ENCODE measurements around the gene MCOLN1. TPM values are rescaled to one million over a fixed set of nuclear protein-coding genes. Genes with fewer than 3 reads are reported as not detected.
A peak's percentile ranks its signal among the peaks of the same experiment; 100 is the strongest.

Gene MCOLN1
- total RNA-seq, 2 donors from 2014 or later = 10.6 to 11.9 TPM

DNA sequence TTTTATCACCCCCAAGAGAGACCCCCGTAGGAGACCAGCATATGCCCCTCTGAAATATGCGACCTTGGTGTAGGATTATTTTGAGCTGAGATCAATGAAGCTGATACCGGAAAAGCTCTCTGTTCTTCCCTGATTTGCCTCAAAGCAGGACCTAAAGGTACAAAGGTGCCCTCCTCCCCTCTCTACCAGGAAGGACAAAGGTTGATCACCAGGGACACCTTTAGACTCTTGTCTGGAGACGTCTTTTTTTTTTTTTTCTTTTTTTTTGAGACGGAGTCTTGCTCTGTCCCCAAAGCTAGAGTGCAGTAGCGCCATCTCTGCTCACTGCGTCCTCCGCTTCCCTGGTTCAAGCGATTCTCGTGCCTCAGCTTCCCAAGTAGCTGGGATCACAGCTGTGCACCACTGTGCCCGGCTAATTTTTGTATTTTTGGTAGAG, 32.8 kb upstream of the MCOLN1 start:
- Histone ChIP-seq H3K36me3 (replicated peaks in 1 of 2; ENCODE audit: insufficient read depth in 1 of 2, low read depth in 2 of 2) (no peaks in the 10 kb centered on the region), H3K27me3 (no peaks in the 10 kb centered on the region), H3K4me3 (no peak overlapping the region), H3K4me1 (peaks cover 22% of the 10 kb centered on the region), H3K9me3 (no peaks in the 10 kb centered on the region), H3K27ac (peak overlapping the region; percentile 25 to 88 (median 77))
- 56 to 65% methylated on average over 10 to 11 of the region's 11 CpGs for WGBS, 2 donors
- intact Hi-C loops (cut with DNase I) = no loop called here
- no peak for DNase-seq
- no peak for ATAC-seq
- TF ChIP-seq POLR2A (IDR thresholded peaks at IDR 0.05) = no peak
- TF ChIP-seq, protein P1, sequence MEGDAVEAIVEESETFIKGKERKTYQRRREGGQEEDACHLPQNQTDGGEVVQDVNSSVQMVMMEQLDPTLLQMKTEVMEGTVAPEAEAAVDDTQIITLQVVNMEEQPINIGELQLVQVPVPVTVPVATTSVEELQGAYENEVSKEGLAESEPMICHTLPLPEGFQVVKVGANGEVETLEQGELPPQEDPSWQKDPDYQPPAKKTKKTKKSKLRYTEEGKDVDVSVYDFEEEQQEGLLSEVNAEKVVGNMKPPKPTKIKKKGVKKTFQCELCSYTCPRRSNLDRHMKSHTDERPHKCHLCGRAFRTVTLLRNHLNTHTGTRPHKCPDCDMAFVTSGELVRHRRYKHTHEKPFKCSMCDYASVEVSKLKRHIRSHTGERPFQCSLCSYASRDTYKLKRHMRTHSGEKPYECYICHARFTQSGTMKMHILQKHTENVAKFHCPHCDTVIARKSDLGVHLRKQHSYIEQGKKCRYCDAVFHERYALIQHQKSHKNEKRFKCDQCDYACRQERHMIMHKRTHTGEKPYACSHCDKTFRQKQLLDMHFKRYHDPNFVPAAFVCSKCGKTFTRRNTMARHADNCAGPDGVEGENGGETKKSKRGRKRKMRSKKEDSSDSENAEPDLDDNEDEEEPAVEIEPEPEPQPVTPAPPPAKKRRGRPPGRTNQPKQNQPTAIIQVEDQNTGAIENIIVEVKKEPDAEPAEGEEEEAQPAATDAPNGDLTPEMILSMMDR (IDR thresholded peaks at IDR 0.05) = no peak

DNA sequence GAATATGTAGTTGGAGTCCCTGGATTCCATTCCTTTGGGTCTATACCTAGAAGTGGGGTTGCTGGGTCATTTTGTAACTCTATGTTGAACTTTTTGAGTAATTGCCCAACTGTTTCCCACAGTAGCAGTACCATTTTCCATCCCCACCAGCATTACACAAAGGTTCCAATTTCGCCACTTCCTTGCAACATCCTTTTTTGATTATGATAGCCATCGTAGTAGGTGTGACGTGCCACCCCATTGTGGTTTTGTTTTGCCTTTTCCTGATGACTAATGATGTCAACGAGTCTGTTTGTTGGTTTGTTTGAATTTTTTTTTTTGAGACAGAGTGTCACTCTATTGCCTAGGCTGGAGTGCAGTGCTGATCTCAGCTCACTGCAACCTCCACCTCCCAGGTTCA, 30.3 kb upstream of the MCOLN1 start:
- H3K36me3 ChIP-seq (replicated peaks in 1 of 2; ENCODE audit: insufficient read depth in 1 of 2, low read depth in 2 of 2) = no peaks in the 10 kb centered on the region
- ATAC-seq (no peak), DNase-seq (peak in 1 of 4 donors; percentile 52)
- TF ChIP-seq, protein P1 (IDR thresholded peaks at IDR 0.05) = no peak
- no peak for TF ChIP-seq POLR2A (IDR thresholded peaks at IDR 0.05)
- peaks cover 26% of the 10 kb centered on the region for H3K4me1 ChIP-seq
- WGBS, 2 donors = 48 to 82% methylated on average over 4 of the region's 4 CpGs
- no peak overlapping the region for H3K4me3 ChIP-seq
- H3K27me3 ChIP-seq = no peaks in the 10 kb centered on the region
- intact Hi-C loops (cut with DNase I) = no loop called here
- H3K27ac ChIP-seq = no peak overlapping the region
- no peaks in the 10 kb centered on the region for H3K9me3 ChIP-seq

DNA sequence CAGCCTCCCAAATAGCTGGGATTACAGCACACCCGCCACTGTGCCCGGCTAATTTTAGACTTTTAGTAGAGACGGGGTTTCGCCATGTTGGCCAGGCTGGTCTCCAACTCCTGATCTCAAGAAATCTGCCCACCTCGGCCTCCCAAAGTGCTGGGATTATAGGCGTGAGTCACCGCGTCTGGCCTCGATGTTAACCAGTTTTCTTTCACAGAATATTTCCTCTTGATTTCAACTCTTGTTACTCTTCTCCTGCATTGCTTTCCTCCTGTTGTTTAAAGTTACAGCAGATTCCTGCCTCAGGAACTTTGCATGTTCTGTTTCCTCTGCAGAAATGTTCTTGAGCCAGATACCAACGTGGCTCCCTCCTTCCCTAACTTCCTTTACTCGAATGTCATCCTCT, 29.9 kb upstream of the MCOLN1 start:
- ATAC-seq (no peak), DNase-seq (no peak)
- H3K27ac ChIP-seq = no peak overlapping the region
- 72 to 87% methylated on average over 11 of the region's 11 CpGs for WGBS, 2 donors
- H3K27me3 ChIP-seq = no peaks in the 10 kb centered on the region
- H3K4me3 ChIP-seq = no peak overlapping the region
- H3K9me3 ChIP-seq = no peaks in the 10 kb centered on the region
- intact Hi-C loops (cut with DNase I) = no loop called here
- no peaks in the 10 kb centered on the region for H3K36me3 ChIP-seq (replicated peaks in 1 of 2; ENCODE audit: insufficient read depth in 1 of 2, low read depth in 2 of 2)
- H3K4me1 ChIP-seq = peaks cover 26% of the 10 kb centered on the region
- TF ChIP-seq POLR2A (IDR thresholded peaks at IDR 0.05) = no peak
- TF ChIP-seq, protein P1 (IDR thresholded peaks at IDR 0.05) = no peak

DNA sequence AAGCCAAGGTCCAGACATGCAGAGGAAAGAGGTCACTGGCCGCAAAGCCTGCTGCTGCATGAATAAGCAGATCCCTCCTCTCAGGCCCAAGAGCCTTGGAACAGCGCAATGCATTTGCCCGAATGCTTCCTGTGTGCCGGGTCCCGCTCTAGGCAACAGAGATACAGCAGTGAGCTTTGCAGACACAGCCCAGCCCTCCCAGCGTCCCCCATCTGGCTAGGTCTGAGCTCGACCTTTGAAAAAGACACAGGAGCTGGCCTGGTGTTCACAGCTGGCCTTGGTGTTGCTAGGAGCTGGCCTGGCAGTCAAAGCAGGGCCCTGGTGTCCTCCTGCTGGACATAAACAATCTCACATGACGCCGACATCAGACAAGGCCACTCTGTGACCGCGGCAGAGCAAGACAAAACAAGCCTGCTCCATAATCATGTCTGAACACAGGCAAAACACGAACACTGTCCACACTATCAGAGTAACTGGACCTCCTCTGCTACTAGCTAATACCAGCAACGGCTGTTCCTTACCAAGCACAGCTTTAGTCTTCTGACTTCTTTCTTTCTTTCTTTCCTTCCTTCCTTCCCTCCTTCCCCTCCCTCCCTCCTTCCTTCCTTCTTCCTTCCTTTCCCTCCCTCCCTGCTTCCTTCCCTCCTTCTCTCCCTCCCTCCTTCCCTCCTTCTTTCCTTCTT, 27.9 kb upstream of the MCOLN1 start:
- Histone ChIP-seq H3K27me3 (no peaks in the 10 kb centered on the region), H3K4me1 (peaks cover 16% of the 10 kb centered on the region), H3K27ac (peak overlapping the region; percentile 23 to 72 (median 57)), H3K9me3 (no peaks in the 10 kb centered on the region), H3K36me3 (replicated peaks in 1 of 2; ENCODE audit: insufficient read depth in 1 of 2, low read depth in 2 of 2) (no peaks in the 10 kb centered on the region), H3K4me3 (no peak overlapping the region)
- intact Hi-C loops (cut with DNase I) = no loop called here
- 19 to 22% methylated on average over 9 to 13 of the region's 13 CpGs for WGBS, 2 donors
- ATAC-seq (peak; percentile 86), DNase-seq (peak; percentile 66 to 88 (median 79))
- TF ChIP-seq POLR2A (IDR thresholded peaks at IDR 0.05) = peak in 1 of 3 donors; percentile 38
- TF ChIP-seq, protein P1 (IDR thresholded peaks at IDR 0.05) = peak in 4 of 7 experiments; percentile 34 to 54 (median 44)

DNA sequence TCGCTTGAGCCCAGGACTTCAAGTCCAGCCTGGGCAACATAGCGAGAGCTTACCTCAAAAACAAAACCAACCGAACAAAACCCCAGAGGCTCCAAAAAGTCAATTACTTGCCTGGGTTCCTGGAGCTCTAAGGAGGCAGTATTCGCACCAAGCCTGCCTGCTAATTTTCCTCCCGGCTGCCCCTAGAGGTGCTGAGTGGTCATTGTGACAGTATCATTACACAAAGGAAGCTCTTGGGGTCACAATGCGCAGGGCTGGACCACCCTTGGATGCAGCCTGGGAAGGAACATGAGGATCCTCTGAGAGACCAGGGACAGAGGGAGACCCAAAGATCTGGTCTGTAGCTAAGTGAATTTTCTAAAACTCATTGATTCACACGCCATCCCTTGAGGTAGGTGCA, 25.1 kb upstream of the MCOLN1 start:
- TF ChIP-seq, protein P1 (IDR thresholded peaks at IDR 0.05) = peak in 3 of 7 experiments; percentile 14 to 21 (median 21)
- TF ChIP-seq POLR2A (IDR thresholded peaks at IDR 0.05) = no peak
- Histone ChIP-seq H3K27ac (no peak overlapping the region), H3K27me3 (no peaks in the 10 kb centered on the region), H3K9me3 (no peaks in the 10 kb centered on the region), H3K36me3 (replicated peaks in 1 of 2; ENCODE audit: insufficient read depth in 1 of 2, low read depth in 2 of 2) (no peaks in the 10 kb centered on the region), H3K4me1 (peaks cover 23% of the 10 kb centered on the region), H3K4me3 (no peak overlapping the region)
- intact Hi-C loops (cut with DNase I) = no loop called here
- WGBS, 2 donors = 58 to 74% methylated on average over 5 to 7 of the region's 7 CpGs
- DNase-seq (no peak), ATAC-seq (no peak)
